Neural cell (in vitro differentiated cells): Measurements from ENCODE around the gene SLC26A11.

Experiments
- CTCF ChIP-seq: fragments of 450-650 bp; IDR thresholded peaks from 2 replicates; pipeline ENCODE4 v1.5.1; 2014; ENCODE audit warnings: antibody characterized with exemption, mild to moderate bottlenecking, moderate library complexity; ENCODE audit not compliant: poor library complexity, severe bottlenecking
- TAF1 ChIP-seq: IDR thresholded peaks from 2 replicates; pipeline ENCODE4 v1.6.1; 2012; ENCODE audit warnings: low read depth

GRCh38 chr17:80259457-80260068 is 39.3 kb downstream of the SLC26A11 start:
- no peak for TF ChIP-seq CTCF
- TF ChIP-seq TAF1, result no peak
